ENCODE data around the gene NFIA.

Gene NFIA

DNA sequence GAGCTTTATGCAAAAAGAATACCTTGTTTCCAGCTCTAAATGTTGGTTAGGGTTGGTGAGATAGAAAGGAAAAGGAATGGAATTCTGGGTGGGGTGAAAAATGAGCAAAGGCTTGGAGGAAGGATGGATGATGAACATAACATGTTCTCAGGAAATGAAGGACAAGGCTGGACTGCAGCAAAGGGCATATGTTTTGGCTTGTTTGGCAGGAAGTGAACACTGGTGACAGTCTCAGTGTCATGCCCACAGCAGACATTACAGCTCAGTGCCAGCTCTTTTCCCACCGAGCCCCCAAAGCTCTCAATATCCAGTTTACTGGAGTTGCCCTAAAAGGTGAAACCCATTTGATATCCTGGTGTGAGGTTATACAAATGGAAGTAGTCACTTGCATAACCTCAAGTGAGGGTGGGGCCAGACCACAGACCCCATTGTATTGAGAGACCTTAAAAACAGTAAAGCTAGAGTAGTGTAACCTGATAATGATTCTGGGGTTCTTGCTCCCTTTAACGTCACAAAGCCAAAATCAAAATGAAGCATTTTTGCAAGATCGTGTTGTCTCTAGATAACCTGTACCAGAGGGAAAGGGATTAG, 270.6 kb downstream of the NFIA start:
- DNase-seq, result no peak
- H3K27me3 ChIP-seq (replicated peaks; ENCODE audit: insufficient read depth, low read length), result no peaks in the 10 kb centered on the region
- H3K27ac ChIP-seq (ENCODE audit: low read length), result no peak overlapping the region
- H3K9ac ChIP-seq (ENCODE audit: low read length), result no peak overlapping the region
- no peaks in the 10 kb centered on the region for H3K36me3 ChIP-seq (replicated peaks; ENCODE audit: insufficient read depth, low read length)
- H3K4me2 ChIP-seq (ENCODE audit: low read depth, low read length), result no peak overlapping the region
- H3K4me3 ChIP-seq (ENCODE audit: low read length), result no peak overlapping the region
- H3K4me1 ChIP-seq (ENCODE audit: low read length), result no peaks in the 10 kb centered on the region
- no peaks in the 10 kb centered on the region for H3K9me3 ChIP-seq (replicated peaks; ENCODE audit: insufficient read depth, low read length)
- no peaks in the 10 kb centered on the region for H3F3A ChIP-seq (ENCODE audit: insufficient read depth, low read length)
- H3K79me2 ChIP-seq (ENCODE audit: low read length), result no peaks in the 10 kb centered on the region
- no peaks in the 10 kb centered on the region for H3K9me2 ChIP-seq (replicated peaks; ENCODE audit: insufficient read depth, low read length)
- TF ChIP-seq CTCF (IDR thresholded peaks at IDR 0.05; ENCODE audit: low read length), result no peak
- no peaks in the 10 kb centered on the region for H4K20me1 ChIP-seq (ENCODE audit: insufficient read depth, low read length)
- H2AFZ ChIP-seq (ENCODE audit: low read length), result no peak overlapping the region

- Histone ChIP-seq H3F3A (ENCODE audit: insufficient read depth, low read length) (no peaks in the 10 kb centered on the region), H3K27me3 (replicated peaks; ENCODE audit: insufficient read depth, low read length) (no peaks in the 10 kb centered on the region), H3K4me1 (ENCODE audit: low read length) (no peaks in the 10 kb centered on the region), H2AFZ (ENCODE audit: low read length) (no peak overlapping the region), H3K79me2 (ENCODE audit: low read length) (no peaks in the 10 kb centered on the region), H4K20me1 (ENCODE audit: insufficient read depth, low read length) (no peaks in the 10 kb centered on the region), H3K27ac (ENCODE audit: low read length) (no peak overlapping the region), H3K4me2 (ENCODE audit: low read depth, low read length) (no peak overlapping the region), H3K4me3 (ENCODE audit: low read length) (no peak overlapping the region), H3K9me3 (replicated peaks; ENCODE audit: insufficient read depth, low read length) (no peaks in the 10 kb centered on the region), H3K9ac (ENCODE audit: low read length) (no peak overlapping the region), H3K9me2 (replicated peaks; ENCODE audit: insufficient read depth, low read length) (no peaks in the 10 kb centered on the region), H3K36me3 (replicated peaks; ENCODE audit: insufficient read depth, low read length) (no peaks in the 10 kb centered on the region)
- DNase-seq, result no peak
- TF ChIP-seq EZH2 (optimal IDR thresholded peaks at IDR 0.05; ENCODE audit: low read depth, low read length) (no peak), CTCF (IDR thresholded peaks at IDR 0.05; ENCODE audit: low read length) (no peak), EZH2phosphoT487 (IDR thresholded peaks at IDR 0.05; ENCODE audit: low read length) (no peak)
These were observed 271.5 kb downstream of the NFIA start for GRCh38 chr1:61353797-61354406.

DNA sequence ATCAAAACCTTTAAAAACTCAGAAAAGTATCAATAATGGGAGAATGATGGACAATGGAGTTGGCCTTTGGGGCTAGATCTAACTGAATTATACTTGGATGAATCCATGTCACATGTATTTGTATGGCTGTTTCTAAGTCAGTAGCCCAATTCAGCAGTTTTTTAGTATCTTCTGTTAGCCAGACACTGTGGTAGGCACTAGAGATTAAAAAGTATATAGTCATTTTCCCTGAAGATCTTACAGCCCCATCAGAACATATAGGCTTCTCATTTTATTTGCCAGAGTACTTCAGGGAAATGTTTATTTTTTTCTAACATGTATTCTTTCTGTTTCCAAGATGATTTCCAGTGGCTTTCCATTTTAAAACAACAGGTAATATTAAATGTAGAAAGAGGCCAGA, 273.7 kb downstream of the NFIA start:
- TF ChIP-seq EZH2 (optimal IDR thresholded peaks at IDR 0.05; ENCODE audit: low read depth, low read length) (no peak), CTCF (IDR thresholded peaks at IDR 0.05; ENCODE audit: low read length) (no peak), EZH2phosphoT487 (IDR thresholded peaks at IDR 0.05; ENCODE audit: low read length) (no peak)
- Histone ChIP-seq H3F3A (ENCODE audit: insufficient read depth, low read length) (no peaks in the 10 kb centered on the region), H3K4me1 (ENCODE audit: low read length) (no peaks in the 10 kb centered on the region), H3K27ac (ENCODE audit: low read length) (no peak overlapping the region), H3K27me3 (replicated peaks; ENCODE audit: insufficient read depth, low read length) (no peaks in the 10 kb centered on the region), H3K9me3 (replicated peaks; ENCODE audit: insufficient read depth, low read length) (no peaks in the 10 kb centered on the region), H3K36me3 (replicated peaks; ENCODE audit: insufficient read depth, low read length) (no peaks in the 10 kb centered on the region), H2AFZ (ENCODE audit: low read length) (no peak overlapping the region), H4K20me1 (ENCODE audit: insufficient read depth, low read length) (no peaks in the 10 kb centered on the region), H3K4me2 (ENCODE audit: low read depth, low read length) (no peak overlapping the region), H3K79me2 (ENCODE audit: low read length) (no peaks in the 10 kb centered on the region), H3K4me3 (ENCODE audit: low read length) (no peak overlapping the region), H3K9me2 (replicated peaks; ENCODE audit: insufficient read depth, low read length) (no peaks in the 10 kb centered on the region), H3K9ac (ENCODE audit: low read length) (no peak overlapping the region)
- DNase-seq, result no peak
